Measurements from ENCODE around the gene LETMD1. TPM values are rescaled to one million over a fixed set of nuclear protein-coding genes. Genes with fewer than 3 reads are reported as not detected.

LETMD1 gene
- total RNA-seq: 10 to 100 TPM; 27.0 to 34.1 TPM

GRCh38 chr12:51047655-51048540, at the start of gene LETMD1:
Gene LETMD1, plus strand, starts transcription at chr12:51048327. Its CDS starts 30 bp downstream, at chr12:51048357.

GRCh38 chr12:51025836-51026638, 22.1 kb upstream of the LETMD1 start, which contains the start of gene SLC11A2:
Gene SLC11A2, minus strand, starts transcription at chr12:51026384. Its CDS starts 15,656 bp downstream, at chr12:51010728.

GRCh38 chr12:51083126-51083833, 35.2 kb downstream of the LETMD1 start, which contains the start of gene CSRNP2:
Gene CSRNP2, minus strand, starts transcription at chr12:51083596. Its CDS starts 7,035 bp downstream, at chr12:51076561.

Small RNA genes lying within 50 kb of the gene (small RNA-seq; reads per million reads assigned to genes)
- gene RNU6-1273P: 0 reads per million in 2 donors
- gene RNU6-87P: 0 reads per million in 2 donors

Other genes starting within 250 kb of the LETMD1 start
- not detected for gene TMPRSS12, start 205.4 kb upstream of the LETMD1 start, total RNA-seq
- gene HIGD1C, start 95.8 kb upstream of the LETMD1 start, total RNA-seq: not detected
- 100 to 1,000 TPM; 137 to 336 TPM for gene SLC11A2, start 21.9 kb upstream of the LETMD1 start, total RNA-seq
- 10 to 100 TPM; 19.0 to 19.3 TPM for gene CSRNP2, start 35.3 kb downstream of the LETMD1 start, total RNA-seq
- 1 to 10 TPM; 5.5 to 9.7 TPM for gene TFCP2, start 124.8 kb downstream of the LETMD1 start, total RNA-seq
- 1 to 10 TPM; 1.3 to 2.8 TPM for gene POU6F1, start 169.7 kb downstream of the LETMD1 start, total RNA-seq
- gene DAZAP2, start 190.5 kb downstream of the LETMD1 start, total RNA-seq: 100 to 1,000 TPM; 218 to 230 TPM
- 1 to 10 TPM in 1 of 2 donors, not detected in 1; 1.3 TPM for gene SMAGP, start 222.1 kb downstream of the LETMD1 start, total RNA-seq